Measurements from ENCODE around the gene CABP2.

The CABP2 gene

DNA sequence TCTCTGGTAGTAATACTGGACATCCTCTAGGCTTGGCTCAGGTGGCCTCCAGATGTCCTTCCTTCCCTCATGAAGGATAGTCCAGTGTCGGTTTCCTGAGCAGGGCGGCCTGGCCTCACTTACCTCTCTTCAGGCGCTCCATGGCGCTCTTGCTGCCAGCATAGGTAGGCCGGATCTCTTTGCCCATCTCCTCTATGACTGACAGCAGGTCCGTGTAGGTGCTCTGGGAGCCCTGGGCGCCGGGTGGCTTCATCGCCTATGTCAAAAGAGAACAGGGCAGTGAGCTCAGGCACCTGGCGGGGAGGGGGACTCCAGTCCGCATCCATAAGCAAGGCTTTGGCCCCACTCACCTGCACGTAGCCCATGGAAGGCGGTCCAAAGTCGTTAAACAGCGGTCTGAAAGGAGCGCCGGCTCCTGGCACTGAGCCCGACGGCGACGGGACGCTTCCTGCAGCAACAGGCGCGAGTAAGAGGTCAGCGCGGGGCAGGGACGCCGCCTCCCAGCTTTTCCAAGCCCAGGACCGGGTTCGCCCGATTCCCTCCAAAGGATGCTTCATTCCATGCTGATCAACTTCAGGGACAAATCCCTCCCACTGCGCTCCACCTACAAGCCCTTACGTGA, 15.9 kb downstream of the CABP2 start:
- no peak for DNase-seq

DNA sequence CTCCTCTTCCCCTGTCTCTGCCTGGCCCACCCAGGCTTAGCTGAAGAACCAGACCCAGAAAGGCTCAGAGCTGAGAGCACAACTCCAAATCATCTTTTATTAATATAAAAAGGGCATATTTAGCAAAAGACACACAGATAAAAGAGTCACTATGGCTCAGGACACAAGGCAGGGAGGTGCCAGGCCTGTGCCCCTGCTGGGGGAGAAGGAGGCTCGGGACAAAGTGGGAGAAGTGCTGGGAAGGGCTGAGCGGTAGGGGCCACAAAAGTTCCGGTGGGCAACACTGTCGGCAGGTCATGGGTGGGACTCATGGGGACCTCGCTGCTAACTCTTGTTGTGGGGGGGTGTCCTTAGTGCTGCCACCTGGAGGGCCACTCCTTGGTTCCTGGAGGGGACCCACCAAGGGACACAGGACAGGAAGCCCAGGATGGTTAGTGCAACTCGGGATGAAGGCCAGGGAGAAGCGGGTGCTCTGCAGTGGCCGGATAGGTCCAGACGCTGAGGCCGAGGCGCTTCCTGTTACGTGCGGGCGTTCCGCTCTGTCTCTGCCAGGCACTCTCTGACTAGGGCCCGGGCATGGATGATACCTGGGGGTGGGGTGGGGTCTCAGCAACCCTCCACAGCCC, 16.7 kb downstream of the CABP2 start:
- no peak for DNase-seq

- peak; percentile 92 for DNase-seq
These were observed 17.4 kb downstream of the CABP2 start for GRCh38 chr11:67505605-67506396.

DNA sequence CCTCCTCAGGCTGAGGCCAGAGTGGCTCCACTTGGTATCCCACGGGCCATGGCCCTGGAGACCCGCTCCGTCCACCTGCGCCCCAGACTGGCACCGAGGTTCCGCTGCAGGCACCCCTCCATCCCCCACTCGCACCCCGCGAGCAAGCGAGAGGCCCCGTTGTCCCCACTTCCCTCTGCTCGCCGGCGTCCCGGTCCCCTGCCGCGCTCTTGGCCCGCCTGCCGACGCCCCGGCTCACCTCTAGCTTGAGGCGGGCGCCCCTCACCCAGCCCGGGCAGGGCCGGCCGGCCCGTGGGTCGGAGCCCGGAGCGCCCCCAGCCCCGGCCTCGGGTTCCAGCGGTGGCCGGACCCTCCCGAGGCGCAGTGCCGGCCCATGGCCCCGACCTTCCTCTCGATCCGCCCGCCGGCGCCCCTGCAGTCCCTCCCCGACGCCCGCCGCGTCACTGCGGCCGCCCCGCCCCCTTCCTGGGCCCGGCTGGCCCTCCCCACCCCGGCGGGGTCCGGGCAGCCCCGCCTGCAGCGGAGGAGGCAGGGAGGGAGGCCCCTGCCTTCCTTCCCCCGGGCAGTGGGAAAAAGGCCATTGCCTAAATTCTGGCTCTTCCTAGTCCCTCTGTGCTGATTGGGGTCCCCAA, 18.2 kb downstream of the CABP2 start, which contains the start of gene PITPNM1:
TSS of gene PITPNM1 (minus strand) at position 414 of the 632 bp plus-strand sequence. CDS start 1,183 bp downstream, outside the sequence.
- peak; percentile 85 for DNase-seq

DNA sequence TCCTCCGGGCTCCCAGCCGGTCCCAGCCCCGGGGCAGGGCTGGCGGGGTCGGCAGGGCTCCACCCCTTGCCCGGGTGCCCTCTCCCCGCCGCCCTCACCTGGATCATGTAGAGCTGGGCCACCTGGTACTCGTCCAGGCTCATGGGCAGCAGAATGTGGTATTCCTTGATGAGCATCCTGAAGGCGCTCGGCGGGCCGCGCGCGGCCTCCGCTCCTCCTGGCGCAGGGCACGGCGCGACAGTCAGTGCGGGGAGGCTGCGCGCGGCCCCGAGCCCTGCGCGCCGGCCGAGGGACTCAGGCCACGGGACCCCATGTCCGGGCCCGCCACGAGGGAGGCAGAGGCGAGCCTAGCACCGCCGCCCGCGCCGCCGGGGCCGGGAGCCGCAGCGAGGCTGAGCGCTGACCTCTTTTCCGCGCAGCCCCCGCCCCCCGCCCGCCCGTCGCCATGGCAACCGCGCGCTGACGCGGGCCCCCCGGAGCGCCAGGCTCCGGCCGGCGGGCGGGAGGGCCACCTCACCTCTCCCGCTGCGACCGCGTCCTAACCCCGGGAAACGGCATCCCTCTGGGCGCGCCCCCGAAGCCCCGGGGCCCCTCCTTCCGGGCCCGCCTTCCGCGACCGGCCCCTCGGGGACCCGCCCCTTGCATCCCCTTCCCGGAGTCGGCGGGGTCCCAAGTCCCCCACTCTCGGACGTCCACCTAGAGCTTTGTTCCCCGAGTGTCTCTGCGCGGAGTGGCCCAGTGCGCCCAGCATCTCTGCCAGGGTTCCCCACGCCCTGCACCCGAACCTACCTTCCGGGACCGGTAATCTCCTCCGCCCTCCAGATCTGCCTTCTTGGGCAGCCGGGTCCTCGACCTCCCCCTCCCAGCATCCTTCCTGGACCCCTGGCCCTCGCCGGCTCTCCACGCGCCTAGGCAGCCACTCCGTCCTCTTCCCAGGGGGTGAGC, 19.0 kb downstream of the CABP2 start:
- peak; percentile 48 for DNase-seq

DNA sequence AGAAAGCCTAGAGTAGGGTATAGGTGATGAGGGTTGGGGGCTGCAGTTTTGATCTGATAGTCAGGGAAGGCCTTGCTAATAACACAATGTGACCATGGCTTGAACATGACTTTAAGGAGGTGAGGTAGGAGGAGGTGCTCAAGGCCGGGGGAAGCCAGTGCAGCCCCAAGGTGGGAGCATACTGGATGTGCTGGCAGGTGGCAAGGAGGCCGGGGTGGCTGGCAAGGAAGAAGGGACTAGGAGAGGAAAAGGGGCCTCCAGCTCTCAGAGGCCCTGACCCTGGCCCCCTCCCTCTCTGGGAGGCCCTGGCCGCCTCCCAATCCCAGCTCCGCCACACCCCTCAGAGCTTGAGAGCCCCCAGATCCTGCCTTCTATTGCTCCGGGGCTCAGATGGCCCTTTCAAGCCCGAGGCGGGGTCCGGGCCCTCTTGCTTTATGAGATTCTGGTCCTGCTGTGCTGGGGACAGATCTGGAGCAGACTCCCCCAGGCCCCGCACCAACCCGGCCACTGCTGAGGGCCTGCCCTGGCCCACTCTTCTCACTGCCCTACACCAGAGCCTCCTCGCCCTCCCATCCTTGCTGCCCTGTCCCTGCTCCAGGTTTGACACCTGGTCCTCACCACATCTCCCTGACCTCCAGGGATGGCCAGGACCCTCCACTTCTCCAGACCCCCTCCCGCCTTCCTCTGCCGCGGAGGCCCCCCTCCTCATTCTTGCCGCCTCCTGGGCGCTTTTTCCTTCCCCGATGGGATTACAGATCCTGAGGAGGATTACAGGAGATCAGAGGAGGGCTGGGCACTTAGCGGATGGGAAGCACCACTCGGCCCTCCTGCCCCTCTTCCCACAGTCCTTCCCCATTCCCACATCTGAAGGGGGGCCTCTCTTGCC, 19.9 kb downstream of the CABP2 start:
- DNase-seq = no peak

- no peak for DNase-seq
These were observed 20.8 kb downstream of the CABP2 start for GRCh38 chr11:67502328-67502979.

DNA sequence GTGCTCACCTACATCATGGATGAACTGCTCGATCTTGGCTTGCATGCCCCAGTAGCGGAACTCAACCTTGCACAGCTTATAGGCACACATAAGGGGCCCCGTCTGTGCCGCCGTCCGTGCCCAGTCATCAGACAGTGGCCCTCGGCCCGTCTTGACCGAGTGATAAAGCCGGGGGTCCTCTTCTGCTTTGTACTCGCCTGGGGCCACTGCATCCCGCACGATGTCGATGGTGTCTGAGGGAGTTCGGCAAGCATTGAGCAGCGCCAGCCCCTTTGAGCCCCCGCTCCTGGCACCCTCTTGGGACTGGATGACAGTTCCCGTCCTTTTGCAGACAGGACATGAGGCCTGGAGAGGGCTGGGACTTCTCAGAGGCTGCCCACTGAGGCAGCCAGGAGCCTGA, 21.4 kb downstream of the CABP2 start:
- DNase-seq = no peak

- DNase-seq = no peak
These were observed 22.2 kb downstream of the CABP2 start for GRCh38 chr11:67500831-67501715.

DNA sequence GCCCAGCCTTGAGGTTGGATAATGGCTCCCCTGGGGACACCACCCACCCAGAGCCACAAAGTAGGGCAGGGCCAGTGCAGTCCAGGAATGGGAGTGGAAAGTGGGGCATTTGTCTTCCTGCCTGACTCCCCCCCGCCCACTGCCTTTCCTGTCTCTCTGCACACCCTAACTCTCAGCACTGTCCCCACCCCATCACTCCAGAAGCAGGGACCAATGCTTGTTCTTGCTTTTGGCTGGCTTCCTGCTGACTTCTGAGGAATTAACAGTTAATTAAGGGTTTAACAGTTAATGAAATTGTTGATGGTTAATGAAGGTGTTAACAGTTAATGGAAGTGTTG, 22.8 kb downstream of the CABP2 start:
- DNase-seq = no peak

DNA sequence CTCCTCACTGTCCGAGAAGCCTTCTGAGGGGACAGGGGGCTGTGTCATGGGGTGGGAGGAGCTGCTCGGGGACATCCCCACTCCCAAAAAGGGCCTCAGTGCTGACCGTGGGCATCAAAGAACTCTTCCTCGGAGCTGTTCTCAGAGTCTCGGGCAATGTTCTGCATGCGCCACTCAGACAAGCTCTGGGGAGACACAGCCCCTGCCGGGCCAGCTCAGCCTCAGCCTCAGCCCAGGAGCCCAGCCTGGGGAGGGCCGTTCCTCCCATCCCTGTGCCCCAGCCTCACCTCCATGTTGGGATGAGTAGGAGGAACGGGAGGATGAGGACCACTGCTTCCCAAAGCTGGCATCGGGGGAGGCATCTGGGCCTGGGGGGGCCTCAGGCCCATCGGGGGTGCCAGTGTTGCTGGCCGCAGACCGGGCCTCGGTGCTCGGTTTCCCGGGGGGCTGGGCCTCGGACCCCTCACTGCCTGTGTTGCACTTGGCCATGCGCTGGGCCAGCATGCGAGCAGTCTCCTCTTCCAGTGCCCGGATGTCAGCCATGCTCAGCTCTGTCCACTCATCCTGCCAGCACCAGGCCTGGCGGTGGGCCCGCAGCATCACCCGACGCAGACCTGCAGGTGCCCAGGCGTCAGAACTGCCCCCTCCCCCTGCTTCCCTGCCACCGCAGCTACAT, 23.3 kb downstream of the CABP2 start:
- no peak for DNase-seq

DNA sequence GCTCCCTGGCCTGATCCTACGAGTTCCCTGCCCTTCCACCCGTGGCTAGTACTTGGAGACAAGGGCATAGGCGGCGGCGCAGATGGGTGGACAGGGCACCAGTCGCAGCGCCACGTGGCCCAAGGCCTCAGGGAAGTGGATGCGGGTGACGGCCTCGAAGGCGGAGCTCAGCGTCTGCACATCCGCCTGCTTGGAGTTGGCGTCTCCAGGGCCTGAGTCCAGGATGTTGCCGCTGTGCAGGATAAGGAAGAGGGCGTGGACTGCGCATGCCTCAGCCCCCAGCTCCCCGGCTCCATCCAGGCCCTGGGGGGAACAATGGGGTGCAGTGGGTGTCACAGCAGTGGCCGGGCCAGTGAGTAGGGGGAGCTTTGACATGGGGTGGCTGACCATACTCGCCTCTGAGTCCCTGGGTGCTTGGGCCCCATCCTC, 24.7 kb downstream of the CABP2 start:
- no peak for DNase-seq

GRCh38 chr11:67497656-67498291, 25.5 kb downstream of the CABP2 start:
- no peak for DNase-seq

- no peak for DNase-seq
These were observed 27.1 kb downstream of the CABP2 start for GRCh38 chr11:67496113-67496512.

DNA sequence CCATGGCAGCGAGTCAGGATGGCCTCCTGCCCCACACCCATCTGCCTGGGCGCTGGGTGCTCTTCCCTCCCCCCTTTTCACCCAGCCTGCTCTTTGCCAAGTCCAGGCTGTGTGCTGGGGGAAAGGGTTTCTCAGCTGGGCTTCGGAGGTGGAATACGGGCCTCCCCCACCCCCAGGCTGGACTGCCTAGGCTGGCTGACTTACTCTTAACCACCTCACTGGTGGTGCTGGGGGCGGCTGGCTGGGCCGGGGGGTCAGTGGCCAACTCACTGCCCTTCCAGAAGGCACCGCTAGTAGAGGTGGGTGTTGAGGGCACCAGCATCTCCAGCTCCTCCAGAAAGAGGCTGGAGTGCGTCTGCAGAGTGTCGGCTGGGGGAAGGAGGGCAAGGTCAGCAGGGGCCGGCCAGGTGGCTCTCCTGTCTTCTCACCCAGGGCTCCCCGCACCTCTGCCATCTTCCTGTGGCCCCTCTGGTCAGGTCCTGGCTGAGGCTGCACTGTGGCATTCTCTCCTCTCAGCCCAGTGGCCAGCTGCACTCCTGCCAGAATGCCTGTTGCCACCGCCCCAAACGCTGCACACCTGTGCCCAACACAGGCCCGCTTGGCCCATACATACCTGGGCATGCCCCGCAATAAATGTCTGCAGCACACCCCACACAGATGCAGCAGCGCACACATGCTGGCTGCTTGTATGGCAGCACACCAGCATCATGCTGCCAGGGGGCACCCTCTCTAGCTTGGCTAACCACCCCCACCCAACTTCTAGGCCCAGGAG, 27.8 kb downstream of the CABP2 start:
- no peak for DNase-seq

- DNase-seq = no peak
These were observed 28.6 kb downstream of the CABP2 start for GRCh38 chr11:67494371-67495233.

Data from CD4-positive, alpha-beta T cell treated with Interleukin-17A for 4 hours (primary cell).